T-helper 1 cell treated with Interleukin-12 subunit alpha and Interleukin-12 subunit beta and Interleukin-4 antibody, amounts not matched to agents 30 μg/mL and 1 μg/mL, for 36 hours (primary cell): ENCODE data around the gene XYLT1.

Source experiments
- H3K27ac Mint-ChIP-seq: one replicate; pipeline ENCODE4 v1.8.0; 2021; ENCODE audit warnings: mild to moderate bottlenecking, mixed read lengths
- H3K27me3 Mint-ChIP-seq: one replicate; pipeline ENCODE4 v1.8.0; 2021; ENCODE audit warnings: low read depth, mixed read lengths
- H3K36me3 Mint-ChIP-seq: one replicate; pipeline ENCODE4 v1.8.0; 2021; ENCODE audit warnings: low read depth, mixed read lengths
- H3K4me1 Mint-ChIP-seq: one replicate; pipeline ENCODE4 v1.8.0; 2021; ENCODE audit warnings: low read depth, mixed read lengths
- H3K4me3 Mint-ChIP-seq: one replicate; pipeline ENCODE4 v1.8.0; 2021; ENCODE audit warnings: mild to moderate bottlenecking, moderate library complexity, mixed read lengths
- H3K9me3 Mint-ChIP-seq: one replicate; pipeline ENCODE4 v1.8.0; 2021; ENCODE audit warnings: mixed read lengths

The XYLT1 gene

GRCh38 chr16:17324451-17324850 is 146.3 kb downstream of the XYLT1 start:
- Mint-ChIP-seq H3K4me1 (peaks cover 14% of the 10 kb centered on the region), H3K27me3 (no peaks in the 10 kb centered on the region), H3K36me3 (peaks cover 10% of the 10 kb centered on the region), H3K9me3 (no peaks in the 10 kb centered on the region), H3K4me3 (no peak overlapping the region), H3K27ac (no peak overlapping the region)

- Mint-ChIP-seq H3K27ac (no peak overlapping the region), H3K9me3 (no peaks in the 10 kb centered on the region), H3K4me3 (no peak overlapping the region), H3K36me3 (peaks cover 10% of the 10 kb centered on the region), H3K27me3 (no peaks in the 10 kb centered on the region), H3K4me1 (peaks cover 17% of the 10 kb centered on the region)
Observed at GRCh38 chr16:17323171-17323570, 147.6 kb downstream of the XYLT1 start.

- Mint-ChIP-seq H3K4me1 (peaks cover 15% of the 10 kb centered on the region), H3K27me3 (no peaks in the 10 kb centered on the region), H3K27ac (no peak overlapping the region), H3K4me3 (no peak overlapping the region), H3K36me3 (peaks cover 10% of the 10 kb centered on the region), H3K9me3 (no peaks in the 10 kb centered on the region)
Observed at GRCh38 chr16:17321824-17322223, 148.9 kb downstream of the XYLT1 start.

GRCh38 chr16:17320009-17320408 is 150.8 kb downstream of the XYLT1 start:
- Mint-ChIP-seq H3K4me1 (peaks cover 25% of the 10 kb centered on the region), H3K27ac (no peak overlapping the region), H3K4me3 (no peak overlapping the region), H3K9me3 (no peaks in the 10 kb centered on the region), H3K36me3 (peaks cover 10% of the 10 kb centered on the region), H3K27me3 (no peaks in the 10 kb centered on the region)

GRCh38 chr16:17318238-17318637 is 152.5 kb downstream of the XYLT1 start:
- no peaks in the 10 kb centered on the region for H3K27me3 Mint-ChIP-seq
- no peak overlapping the region for H3K27ac Mint-ChIP-seq
- no peaks in the 10 kb centered on the region for H3K9me3 Mint-ChIP-seq
- H3K36me3 Mint-ChIP-seq: peaks cover 10% of the 10 kb centered on the region
- no peak overlapping the region for H3K4me3 Mint-ChIP-seq
- peaks cover 31% of the 10 kb centered on the region for H3K4me1 Mint-ChIP-seq

GRCh38 chr16:17316005-17316404 is 154.8 kb downstream of the XYLT1 start:
- Mint-ChIP-seq H3K27ac (no peak overlapping the region), H3K4me3 (no peak overlapping the region), H3K36me3 (peaks cover 10% of the 10 kb centered on the region), H3K4me1 (peaks cover 29% of the 10 kb centered on the region), H3K9me3 (no peaks in the 10 kb centered on the region), H3K27me3 (no peaks in the 10 kb centered on the region)

- no peak overlapping the region for H3K27ac Mint-ChIP-seq
- peaks cover 11% of the 10 kb centered on the region for H3K36me3 Mint-ChIP-seq
- H3K9me3 Mint-ChIP-seq: no peaks in the 10 kb centered on the region
- H3K27me3 Mint-ChIP-seq: no peaks in the 10 kb centered on the region
- peaks cover 27% of the 10 kb centered on the region for H3K4me1 Mint-ChIP-seq
- no peak overlapping the region for H3K4me3 Mint-ChIP-seq
Observed at GRCh38 chr16:17313793-17314547, 156.8 kb downstream of the XYLT1 start.

GRCh38 chr16:17313085-17313611 is 157.6 kb downstream of the XYLT1 start:
- no peaks in the 10 kb centered on the region for H3K9me3 Mint-ChIP-seq
- no peak overlapping the region for H3K27ac Mint-ChIP-seq
- H3K4me1 Mint-ChIP-seq: peaks cover 25% of the 10 kb centered on the region
- H3K27me3 Mint-ChIP-seq: no peaks in the 10 kb centered on the region
- no peak overlapping the region for H3K4me3 Mint-ChIP-seq
- H3K36me3 Mint-ChIP-seq: peaks cover 10% of the 10 kb centered on the region

- H3K4me3 Mint-ChIP-seq: no peak overlapping the region
- H3K27ac Mint-ChIP-seq: no peak overlapping the region
- peaks cover 25% of the 10 kb centered on the region for H3K4me1 Mint-ChIP-seq
- no peaks in the 10 kb centered on the region for H3K27me3 Mint-ChIP-seq
- peaks cover 10% of the 10 kb centered on the region for H3K36me3 Mint-ChIP-seq
- H3K9me3 Mint-ChIP-seq: no peaks in the 10 kb centered on the region
Observed at GRCh38 chr16:17312094-17312710, 158.6 kb downstream of the XYLT1 start.

- Mint-ChIP-seq H3K36me3 (peaks cover 10% of the 10 kb centered on the region), H3K27me3 (no peaks in the 10 kb centered on the region), H3K9me3 (no peaks in the 10 kb centered on the region), H3K4me3 (no peak overlapping the region), H3K4me1 (peaks cover 28% of the 10 kb centered on the region), H3K27ac (no peak overlapping the region)
Observed at GRCh38 chr16:17311333-17312093, 159.2 kb downstream of the XYLT1 start.

- Mint-ChIP-seq H3K27ac (no peak overlapping the region), H3K4me1 (peaks cover 25% of the 10 kb centered on the region), H3K4me3 (no peak overlapping the region), H3K9me3 (no peaks in the 10 kb centered on the region), H3K36me3 (peaks cover 8% of the 10 kb centered on the region), H3K27me3 (no peaks in the 10 kb centered on the region)
Observed at GRCh38 chr16:17309510-17309909, 161.2 kb downstream of the XYLT1 start.

GRCh38 chr16:17308186-17308585 is 162.6 kb downstream of the XYLT1 start:
- H3K4me1 Mint-ChIP-seq: peaks cover 23% of the 10 kb centered on the region
- H3K4me3 Mint-ChIP-seq: no peak overlapping the region
- H3K9me3 Mint-ChIP-seq: no peaks in the 10 kb centered on the region
- no peak overlapping the region for H3K27ac Mint-ChIP-seq
- H3K27me3 Mint-ChIP-seq: no peaks in the 10 kb centered on the region
- peaks cover 7% of the 10 kb centered on the region for H3K36me3 Mint-ChIP-seq

GRCh38 chr16:17307504-17307903 is 163.3 kb downstream of the XYLT1 start:
- peaks cover 30% of the 10 kb centered on the region for H3K4me1 Mint-ChIP-seq
- no peaks in the 10 kb centered on the region for H3K27me3 Mint-ChIP-seq
- peaks cover 10% of the 10 kb centered on the region for H3K36me3 Mint-ChIP-seq
- H3K4me3 Mint-ChIP-seq: no peak overlapping the region
- H3K9me3 Mint-ChIP-seq: no peaks in the 10 kb centered on the region
- H3K27ac Mint-ChIP-seq: no peak overlapping the region

- H3K27ac Mint-ChIP-seq: no peak overlapping the region
- peaks cover 31% of the 10 kb centered on the region for H3K4me1 Mint-ChIP-seq
- H3K9me3 Mint-ChIP-seq: no peaks in the 10 kb centered on the region
- H3K27me3 Mint-ChIP-seq: no peaks in the 10 kb centered on the region
- peaks cover 8% of the 10 kb centered on the region for H3K36me3 Mint-ChIP-seq
- no peak overlapping the region for H3K4me3 Mint-ChIP-seq
Observed at GRCh38 chr16:17306745-17307144, 164.0 kb downstream of the XYLT1 start.
